Central memory CD8-positive, alpha-beta T cell (primary cell): Measurements from ENCODE around the gene FMO5.
"Not testable (repeated sequence)": the region's sequence is repeated elsewhere in the genome, so short reads cannot be mapped to it uniquely, and the experiment has no call there.

Source experiments
- ATAC-seq: fragments of 150-1000 bp; cut with Tn5 transposase; replicated peaks from 2 replicates; pipeline ENCODE4 v1.10.0; 2022; ENCODE audit warnings: mild to moderate bottlenecking, moderate FRiP score, moderate number of reproducible peaks; ENCODE audit not compliant: poor library complexity, severe bottlenecking; ENCODE audit errors: extremely low read depth
- DNase-seq, 2 donors: peaks; one replicate each; pipeline ENCODE4 v3.0.0; 2021; ENCODE audit warnings: low spot score in 2 of 2
- H3K27ac Mint-ChIP-seq: one replicate; pipeline ENCODE4 v1.8.0; 2022; ENCODE audit warnings: low read depth, mild to moderate bottlenecking, moderate library complexity, mixed read lengths
- H3K27me3 Mint-ChIP-seq: one replicate; pipeline ENCODE4 v1.8.0; 2022; ENCODE audit warnings: mixed read lengths
- H3K36me3 Mint-ChIP-seq: one replicate; pipeline ENCODE4 v1.8.0; 2022; ENCODE audit warnings: mild to moderate bottlenecking, moderate library complexity, mixed read lengths; ENCODE audit not compliant: insufficient read depth
- H3K4me1 Mint-ChIP-seq: one replicate; pipeline ENCODE4 v1.8.0; 2022; ENCODE audit warnings: mixed read lengths
- H3K4me3 Mint-ChIP-seq: one replicate; pipeline ENCODE4 v1.8.0; 2022; ENCODE audit warnings: mild to moderate bottlenecking, moderate library complexity, mixed read lengths
- H3K9me3 Mint-ChIP-seq: one replicate; pipeline ENCODE4 v1.8.0; 2022; ENCODE audit warnings: mixed read lengths

The FMO5 gene

GRCh38 chr1:147245586-147246021, 20.5 kb upstream of the FMO5 start:
- DNase-seq (no peak), ATAC-seq (no peak)
- no peaks in the 10 kb centered on the region for H3K27me3 Mint-ChIP-seq
- H3K4me1 Mint-ChIP-seq: peaks cover 50% of the 10 kb centered on the region
- no peak overlapping the region for H3K27ac Mint-ChIP-seq
- H3K36me3 Mint-ChIP-seq: peaks cover 2% of the 10 kb centered on the region
- H3K9me3 Mint-ChIP-seq: no peaks in the 10 kb centered on the region
- H3K4me3 Mint-ChIP-seq: no peak overlapping the region

GRCh38 chr1:147245129-147245528, 20.0 kb upstream of the FMO5 start:
- no peak for DNase-seq
- no peak for ATAC-seq
- Mint-ChIP-seq H3K27me3 (no peaks in the 10 kb centered on the region), H3K36me3 (peaks cover 2% of the 10 kb centered on the region), H3K27ac (no peak overlapping the region), H3K9me3 (no peaks in the 10 kb centered on the region), H3K4me1 (peaks cover 46% of the 10 kb centered on the region), H3K4me3 (no peak overlapping the region)

GRCh38 chr1:147243841-147244240, 18.7 kb upstream of the FMO5 start:
- DNase-seq (no peak), ATAC-seq (no peak)
- peak overlapping the region; percentile 83 for H3K27ac Mint-ChIP-seq
- H3K4me1 Mint-ChIP-seq: peaks cover 39% of the 10 kb centered on the region
- peaks cover 2% of the 10 kb centered on the region for H3K36me3 Mint-ChIP-seq
- H3K4me3 Mint-ChIP-seq: peak overlapping the region; percentile 97
- H3K27me3 Mint-ChIP-seq: no peaks in the 10 kb centered on the region
- H3K9me3 Mint-ChIP-seq: no peaks in the 10 kb centered on the region

GRCh38 chr1:147243228-147243685, 18.1 kb upstream of the FMO5 start:
- Mint-ChIP-seq H3K9me3 (no peaks in the 10 kb centered on the region), H3K4me3 (peak overlapping the region; percentile 97), H3K36me3 (peaks cover 2% of the 10 kb centered on the region), H3K27me3 (no peaks in the 10 kb centered on the region), H3K27ac (peak overlapping the region; percentile 83), H3K4me1 (peaks cover 39% of the 10 kb centered on the region)
- ATAC-seq (peak; percentile 6), DNase-seq (no peak)

GRCh38 chr1:147242449-147243227, 17.5 kb upstream of the FMO5 start, which contains the start of gene CHD1L:
Gene CHD1L (plus strand): TSS chr1:147242684. CDS start chr1:147242704, 20 bp downstream.
- Mint-ChIP-seq H3K27me3 (no peaks in the 10 kb centered on the region), H3K4me1 (peaks cover 35% of the 10 kb centered on the region), H3K36me3 (peaks cover 2% of the 10 kb centered on the region), H3K27ac (peak within 1 kb of the TSS; percentile 83), H3K9me3 (no peaks in the 10 kb centered on the region), H3K4me3 (peak within 1 kb of the TSS; percentile 97)
- DNase-seq: peak; percentile 92 to 93
- ATAC-seq: peak; percentile 91

GRCh38 chr1:147241934-147242448, 16.9 kb upstream of the FMO5 start:
- Mint-ChIP-seq H3K4me1 (peaks cover 29% of the 10 kb centered on the region), H3K27me3 (no peaks in the 10 kb centered on the region), H3K36me3 (peaks cover 2% of the 10 kb centered on the region), H3K4me3 (peak overlapping the region; percentile 97), H3K9me3 (no peaks in the 10 kb centered on the region), H3K27ac (peak overlapping the region; percentile 64)
- no peak for ATAC-seq
- no peak for DNase-seq

GRCh38 chr1:147240131-147240721, 15.1 kb upstream of the FMO5 start:
- not testable (repeated sequence) for H3K27ac Mint-ChIP-seq, H3K27me3 Mint-ChIP-seq, ATAC-seq, H3K36me3 Mint-ChIP-seq, H3K4me3 Mint-ChIP-seq, DNase-seq, H3K9me3 Mint-ChIP-seq
- peaks cover 17% of the 10 kb centered on the region for H3K4me1 Mint-ChIP-seq

- ATAC-seq (no peak), DNase-seq (no peak)
- Mint-ChIP-seq H3K36me3 (peaks cover 2% of the 10 kb centered on the region), H3K27ac (no peak overlapping the region), H3K9me3 (no peaks in the 10 kb centered on the region), H3K27me3 (no peaks in the 10 kb centered on the region), H3K4me3 (no peak overlapping the region), H3K4me1 (peaks cover 10% of the 10 kb centered on the region)
Measured at GRCh38 chr1:147238925-147239820, 14.0 kb upstream of the FMO5 start.

GRCh38 chr1:147238053-147238902, 13.1 kb upstream of the FMO5 start:
- Mint-ChIP-seq H3K27me3 (no peaks in the 10 kb centered on the region), H3K9me3 (no peaks in the 10 kb centered on the region), H3K36me3 (no peaks in the 10 kb centered on the region), H3K4me3 (no peak overlapping the region), H3K4me1 (peaks cover under 1% of the 10 kb centered on the region), H3K27ac (no peak overlapping the region)
- DNase-seq (no peak), ATAC-seq (no peak)

- H3K27ac Mint-ChIP-seq: no peak overlapping the region
- H3K36me3 Mint-ChIP-seq: no peaks in the 10 kb centered on the region
- no peaks in the 10 kb centered on the region for H3K27me3 Mint-ChIP-seq
- no peak for DNase-seq
- no peaks in the 10 kb centered on the region for H3K4me1 Mint-ChIP-seq
- no peak overlapping the region for H3K4me3 Mint-ChIP-seq
- H3K9me3 Mint-ChIP-seq: no peaks in the 10 kb centered on the region
- no peak for ATAC-seq
Measured at GRCh38 chr1:147236959-147237791, 12.0 kb upstream of the FMO5 start.

- H3K4me3 Mint-ChIP-seq: no peak overlapping the region
- H3K9me3 Mint-ChIP-seq: no peaks in the 10 kb centered on the region
- no peaks in the 10 kb centered on the region for H3K4me1 Mint-ChIP-seq
- no peak overlapping the region for H3K27ac Mint-ChIP-seq
- DNase-seq (no peak), ATAC-seq (no peak)
- H3K36me3 Mint-ChIP-seq: no peaks in the 10 kb centered on the region
- H3K27me3 Mint-ChIP-seq: no peaks in the 10 kb centered on the region
Measured at GRCh38 chr1:147236448-147236847, 11.3 kb upstream of the FMO5 start.
